ENCODE results near the gene LAMTOR3.

- TF ChIP-seq POLR2A (IDR thresholded peaks at IDR 0.05) (no peak), POLR2AphosphoS5 (IDR thresholded peaks at IDR 0.05) (no peak)
- TF ChIP-seq, protein P1, sequence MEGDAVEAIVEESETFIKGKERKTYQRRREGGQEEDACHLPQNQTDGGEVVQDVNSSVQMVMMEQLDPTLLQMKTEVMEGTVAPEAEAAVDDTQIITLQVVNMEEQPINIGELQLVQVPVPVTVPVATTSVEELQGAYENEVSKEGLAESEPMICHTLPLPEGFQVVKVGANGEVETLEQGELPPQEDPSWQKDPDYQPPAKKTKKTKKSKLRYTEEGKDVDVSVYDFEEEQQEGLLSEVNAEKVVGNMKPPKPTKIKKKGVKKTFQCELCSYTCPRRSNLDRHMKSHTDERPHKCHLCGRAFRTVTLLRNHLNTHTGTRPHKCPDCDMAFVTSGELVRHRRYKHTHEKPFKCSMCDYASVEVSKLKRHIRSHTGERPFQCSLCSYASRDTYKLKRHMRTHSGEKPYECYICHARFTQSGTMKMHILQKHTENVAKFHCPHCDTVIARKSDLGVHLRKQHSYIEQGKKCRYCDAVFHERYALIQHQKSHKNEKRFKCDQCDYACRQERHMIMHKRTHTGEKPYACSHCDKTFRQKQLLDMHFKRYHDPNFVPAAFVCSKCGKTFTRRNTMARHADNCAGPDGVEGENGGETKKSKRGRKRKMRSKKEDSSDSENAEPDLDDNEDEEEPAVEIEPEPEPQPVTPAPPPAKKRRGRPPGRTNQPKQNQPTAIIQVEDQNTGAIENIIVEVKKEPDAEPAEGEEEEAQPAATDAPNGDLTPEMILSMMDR (IDR thresholded peaks at IDR 0.05), result no peak
Observed at GRCh38 chr4:99845708-99846469, 48.3 kb downstream of the LAMTOR3 start.
